Endothelial cell of umbilical vein (primary cell): ENCODE measurements around the gene GSTA5. TPM values are rescaled to one million over a fixed set of nuclear protein-coding genes. Genes with fewer than 3 reads are reported as not detected.

Experiments
- BruUV-seq: library from RNA; stranded (reverse); fragments of 400-500 nt; replicated peaks from 2 replicates; lab custom pipeline; 2021; lab: Mats Ljungman, UMichigan
- CTCF ChIA-PET: fragments of 300-600, 350-600 bp; sonication (Branson Sonifier 250); formaldehyde crosslinking; loops from one replicate; lab custom pipeline; 2021; ENCODE audit warnings: antibody characterized with exemption, inconsistent platforms; lab: Charles Lee
- POLR2A ChIA-PET: fragments of 300-600, 350-600 bp; sonication (Branson Sonifier 250); formaldehyde crosslinking; loops from one replicate; lab custom pipeline; 2021; ENCODE audit warnings: antibody characterized with exemption, inconsistent platforms; lab: Charles Lee
- DNase-seq: peaks from one replicate; pipeline ENCODE4 v3.0.0-alpha.2; 2011; ENCODE audit warnings: low read depth, low spot score
- FAIRE-seq: peaks from 2 replicates; lab custom pipeline; 2011; peaks lifted over from hg19 to GRCh38; lab: Jason Lieb, UNC
- H2AFZ ChIP-seq: 2 replicates; pipeline ENCODE4 v1.6.0; 2012; ENCODE audit warnings: low read depth, low read length, control low read depth, inconsistent platforms
- H3K27ac ChIP-seq: 2 replicates; pipeline ENCODE4 v1.5.1; 2011; ENCODE audit warnings: low read depth, mild to moderate bottlenecking, control low read depth, low read length, moderate library complexity; ENCODE audit not compliant: insufficient read depth
- H3K27me3 ChIP-seq, 2 experiments: 2 replicates each; pipeline versions ENCODE4 v1.6.0 to v1.6.1; 2011; ENCODE audit warnings: low read length in 2 of 2, mixed read lengths in 1 of 2; ENCODE audit not compliant: control insufficient read depth in 2 of 2, insufficient read depth in 2 of 2
- H3K36me3 ChIP-seq, 2 experiments: 2 replicates in 1 of 2; 3 replicates in 1 of 2; pipeline ENCODE4 v1.5.1; 2011; ENCODE audit warnings: low read length in 2 of 2, mild to moderate bottlenecking in 1 of 2, moderate library complexity in 1 of 2; ENCODE audit not compliant: control insufficient read depth in 2 of 2, insufficient read depth in 2 of 2; ENCODE audit errors: extremely low read depth in 1 of 2
- H3K4me1 ChIP-seq: 3 replicates; pipeline ENCODE4 v1.5.1; 2011; ENCODE audit warnings: mild to moderate bottlenecking, low read length; ENCODE audit not compliant: control insufficient read depth, insufficient read depth; ENCODE audit errors: extremely low read depth
- H3K4me2 ChIP-seq: 2 replicates; pipeline ENCODE4 v1.6.1; 2011; ENCODE audit warnings: low read length, control low read depth, mixed read lengths; ENCODE audit not compliant: insufficient read depth
- H3K4me3 ChIP-seq, 3 experiments: fragments of 200-600 bp in 1 of 3; sonication (generic), shearing (Covaris generic) in 1 of 3; replicated peaks in 1 of 3; 2 replicates each; pipeline ENCODE4 v1.5.1; 2011 to 2016; ENCODE audit warnings: control low read depth in 3 of 3, low read length in 3 of 3, mild to moderate bottlenecking in 2 of 3, inconsistent platforms in 1 of 3, low read depth in 1 of 3, moderate library complexity in 1 of 3; ENCODE audit not compliant: insufficient read depth in 1 of 3
- H3K79me2 ChIP-seq: 2 replicates; pipeline ENCODE4 v1.6.0; 2012; ENCODE audit warnings: low read length, inconsistent platforms; ENCODE audit not compliant: control insufficient read depth, insufficient read depth
- H3K9ac ChIP-seq: replicated peaks from 2 replicates; pipeline ENCODE3; 2011; ENCODE audit warnings: low read length, control low read depth; ENCODE audit not compliant: insufficient read depth; ENCODE audit errors: extremely low read depth
- H3K9me1 ChIP-seq: replicated peaks from 3 replicates; pipeline ENCODE4 v1.6.0; 2011; ENCODE audit warnings: mild to moderate bottlenecking, low read length; ENCODE audit not compliant: control insufficient read depth, insufficient read depth; ENCODE audit errors: extremely low read depth
- H3K9me3 ChIP-seq: replicated peaks from 2 replicates; pipeline ENCODE4 v1.5.1; 2012; ENCODE audit warnings: low read length, inconsistent platforms; ENCODE audit not compliant: control insufficient read depth, insufficient read depth
- H4K20me1 ChIP-seq: replicated peaks from 2 replicates; pipeline ENCODE3; 2011; ENCODE audit warnings: mild to moderate bottlenecking, low read length; ENCODE audit not compliant: control insufficient read depth, insufficient read depth; ENCODE audit errors: extremely low read depth
- EZH2 ChIP-seq: IDR thresholded peaks from 2 replicates; pipeline ENCODE4 v1.6.1; 2012; ENCODE audit warnings: borderline replicate concordance, low read depth, mild to moderate bottlenecking, moderate library complexity, low read length, inconsistent platforms; ENCODE audit not compliant: severe bottlenecking
- FOS ChIP-seq: IDR thresholded peaks from 2 replicates; pipeline ENCODE4 v1.6.1; 2011; ENCODE audit warnings: mild to moderate bottlenecking, low read length, moderate library complexity, borderline replicate concordance; ENCODE audit not compliant: insufficient read depth
- GATA2 ChIP-seq: IDR thresholded peaks from 2 replicates; pipeline ENCODE4 v1.7.0; 2011; ENCODE audit warnings: low read depth, mild to moderate bottlenecking, moderate library complexity, mixed read lengths, low read length; ENCODE audit not compliant: insufficient read length, insufficient read depth
- JUN ChIP-seq: IDR thresholded peaks from 2 replicates; pipeline ENCODE4 v1.6.1; 2011; ENCODE audit warnings: borderline replicate concordance, low read depth; ENCODE audit not compliant: insufficient read length, insufficient read depth
- MAX ChIP-seq: IDR thresholded peaks from 2 replicates; pipeline ENCODE4 v1.6.1; 2011; ENCODE audit not compliant: insufficient read depth, insufficient read length
- MYC ChIP-seq: IDR thresholded peaks from one replicate; pipeline ENCODE4 v1.6.1; 2011; ENCODE audit warnings: mild to moderate bottlenecking, low read depth, low read length
- POLR2A ChIP-seq: IDR thresholded peaks from 2 replicates; pipeline ENCODE4 v1.6.1; 2012; ENCODE audit warnings: low read depth, mild to moderate bottlenecking, control low read depth, low read length
- POLR2AphosphoS5 ChIP-seq: IDR thresholded peaks from 2 replicates; pipeline ENCODE4 v1.6.1; 2012; ENCODE audit warnings: low read depth, mild to moderate bottlenecking, control low read depth, low read length, moderate library complexity; ENCODE audit not compliant: insufficient read depth
- dilution Hi-C: fragments of 300-500 bp; cut with MboI; formaldehyde crosslinking; loops from one replicate; pipeline ENCODE4 v1.15.0; 2019; ENCODE audit warnings: low sequenced_read_pairs; ENCODE audit not compliant: extremely low pct_ligation_motif_present
- intact Hi-C: fragments of 100-400 bp; cut with micrococcal nuclease; formaldehyde crosslinking; loops from one replicate; pipeline ENCODE4 v1.10.0; 2022
- polyA plus RNA-seq, 4 experiments: library from polyadenylated mRNA; depleted of rRNA in 3 of 4; stranded (reverse) in 3 of 4; unstranded in 1 of 4; fragments of >200 nt; gene quantifications; 2 replicates each; pipeline versions ENCODE4 v1.2.1 to v1.2.3, GENCODE V29; 2011 to 2012; ENCODE audit warnings: missing spikeins in 1 of 4
- total RNA-seq: library from RNA; stranded (reverse); gene quantifications from 2 replicates; pipeline ENCODE4 v1.2.3, GENCODE V29; 2021
- TF ChIP-seq, protein P1 (sequence below), 2 donors: IDR thresholded peaks; 1 replicate in 1 of 2; 2 replicates in 1 of 2; pipeline ENCODE4 v1.5.1; 2011; ENCODE audit warnings: low read length in 2 of 2, mild to moderate bottlenecking in 2 of 2, moderate library complexity in 2 of 2, control low read depth in 1 of 2, inconsistent platforms in 1 of 2, low read depth in 1 of 2; ENCODE audit not compliant: insufficient read depth in 1 of 2; ENCODE audit errors: extremely low read depth in 1 of 2

Gene GSTA5
- total and polyA plus RNA-seq, 2 donors (not counting 3 experiments of a cell fraction or from before 2014, with no cell fraction given), result not detected

GRCh38 chr6:52881996-52882841 lies 41.6 kb upstream of the GSTA5 start:
- Histone ChIP-seq H3K27me3 (peaks cover 1 to 2% of the 10 kb centered on the region in 2 experiments), H3K4me3 (peak overlapping the region in 2 of 3 experiments; percentile 45 to 67), H2AFZ (peak overlapping the region; percentile 99), H3K9me3 (no peaks in the 10 kb centered on the region), H3K9me1 (no peaks in the 10 kb centered on the region), H3K9ac (peak overlapping the region; percentile 69), H3K27ac (no peak overlapping the region), H3K4me1 (peaks cover 4% of the 10 kb centered on the region), H4K20me1 (no peaks in the 10 kb centered on the region), H3K79me2 (no peaks in the 10 kb centered on the region), H3K36me3 (no peaks in the 10 kb centered on the region), H3K4me2 (peak overlapping the region; percentile 71)
- dilution Hi-C loops, result no loop called here
- DNase-seq (peak; percentile 65), FAIRE-seq (peak; percentile 99)
- no TSS peak for BruUV-seq
- POLR2A ChIA-PET, result no interaction called here
- TF ChIP-seq GATA2, result no peak
- TF ChIP-seq, protein P1, sequence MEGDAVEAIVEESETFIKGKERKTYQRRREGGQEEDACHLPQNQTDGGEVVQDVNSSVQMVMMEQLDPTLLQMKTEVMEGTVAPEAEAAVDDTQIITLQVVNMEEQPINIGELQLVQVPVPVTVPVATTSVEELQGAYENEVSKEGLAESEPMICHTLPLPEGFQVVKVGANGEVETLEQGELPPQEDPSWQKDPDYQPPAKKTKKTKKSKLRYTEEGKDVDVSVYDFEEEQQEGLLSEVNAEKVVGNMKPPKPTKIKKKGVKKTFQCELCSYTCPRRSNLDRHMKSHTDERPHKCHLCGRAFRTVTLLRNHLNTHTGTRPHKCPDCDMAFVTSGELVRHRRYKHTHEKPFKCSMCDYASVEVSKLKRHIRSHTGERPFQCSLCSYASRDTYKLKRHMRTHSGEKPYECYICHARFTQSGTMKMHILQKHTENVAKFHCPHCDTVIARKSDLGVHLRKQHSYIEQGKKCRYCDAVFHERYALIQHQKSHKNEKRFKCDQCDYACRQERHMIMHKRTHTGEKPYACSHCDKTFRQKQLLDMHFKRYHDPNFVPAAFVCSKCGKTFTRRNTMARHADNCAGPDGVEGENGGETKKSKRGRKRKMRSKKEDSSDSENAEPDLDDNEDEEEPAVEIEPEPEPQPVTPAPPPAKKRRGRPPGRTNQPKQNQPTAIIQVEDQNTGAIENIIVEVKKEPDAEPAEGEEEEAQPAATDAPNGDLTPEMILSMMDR (IDR thresholded peaks at IDR 0.05; ENCODE audit: extremely low read depth in 1 of 2, insufficient read depth in 1 of 2, low read depth in 1 of 2, low read length in 2 of 2), result peak; percentile 81 to 88
- CTCF ChIA-PET, result interaction anchor here (0.9 to 1.9 kb wide), 4 partner anchors 10 to 112 kb away, joined by 3 to 11 read pairs (median 6); no protein-coding TSS in a partner anchor
- intact Hi-C loops, result loop anchor here (1.0 to 10.0 kb wide), 3 partner anchors 113 to 467 kb away; partner anchors contain the start of genes FBXO9 and GSTA4

GRCh38 chr6:52881662-52881995 lies 41.0 kb upstream of the GSTA5 start:
- Histone ChIP-seq H3K9ac (no peak overlapping the region), H3K4me2 (no peak overlapping the region), H3K4me3 (no peak overlapping the region), H4K20me1 (no peaks in the 10 kb centered on the region), H3K4me1 (peaks cover 4% of the 10 kb centered on the region), H3K9me1 (no peaks in the 10 kb centered on the region), H3K36me3 (no peaks in the 10 kb centered on the region), H3K27ac (no peak overlapping the region), H2AFZ (peak overlapping the region; percentile 99), H3K27me3 (peaks cover 0 to 2% of the 10 kb centered on the region in 2 experiments), H3K9me3 (no peaks in the 10 kb centered on the region), H3K79me2 (no peaks in the 10 kb centered on the region)
- dilution Hi-C loops, result no loop called here
- POLR2A ChIA-PET, result no interaction called here
- intact Hi-C loops, result loop anchor here (10.0 kb wide), 1 partner anchor 467 kb away; no protein-coding TSS in a partner anchor
- FAIRE-seq (no peak), DNase-seq (no peak)
- CTCF ChIA-PET, result interaction anchor here (0.9 to 1.9 kb wide), 3 partner anchors 9 to 112 kb away, joined by 4 to 11 read pairs (median 8); no protein-coding TSS in a partner anchor
- no TSS peak for BruUV-seq
- TF ChIP-seq MAX (no peak), MYC (no peak), POLR2A (no peak), JUN (no peak), GATA2 (no peak), FOS (no peak), EZH2 (no peak), POLR2AphosphoS5 (no peak)
- TF ChIP-seq, protein P1 (IDR thresholded peaks at IDR 0.05; ENCODE audit: extremely low read depth in 1 of 2, insufficient read depth in 1 of 2, low read depth in 1 of 2, low read length in 2 of 2), result no peak
